Measurements from ENCODE around the gene SARM1.

DNA sequence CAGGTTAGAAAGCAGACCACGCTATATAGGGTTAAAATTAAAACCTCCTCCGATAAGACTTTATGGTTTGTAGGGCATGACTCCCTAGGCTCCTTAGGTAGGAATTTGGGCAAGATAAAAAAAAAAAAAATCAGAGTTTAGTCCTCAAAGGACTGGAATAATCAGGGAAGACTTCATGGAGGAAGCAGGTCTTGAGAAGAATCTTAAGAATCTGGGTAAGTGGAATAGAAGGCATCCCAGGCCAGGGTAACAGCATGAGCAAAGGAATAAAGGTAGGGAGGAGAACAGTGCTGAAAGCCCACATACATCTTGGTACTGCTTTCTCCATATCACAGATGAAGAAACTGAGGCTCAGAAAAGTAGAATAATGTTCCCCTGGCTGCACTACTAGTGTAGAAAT, 19.1 kb downstream of the SARM1 start:
- TF ChIP-seq, protein P1, sequence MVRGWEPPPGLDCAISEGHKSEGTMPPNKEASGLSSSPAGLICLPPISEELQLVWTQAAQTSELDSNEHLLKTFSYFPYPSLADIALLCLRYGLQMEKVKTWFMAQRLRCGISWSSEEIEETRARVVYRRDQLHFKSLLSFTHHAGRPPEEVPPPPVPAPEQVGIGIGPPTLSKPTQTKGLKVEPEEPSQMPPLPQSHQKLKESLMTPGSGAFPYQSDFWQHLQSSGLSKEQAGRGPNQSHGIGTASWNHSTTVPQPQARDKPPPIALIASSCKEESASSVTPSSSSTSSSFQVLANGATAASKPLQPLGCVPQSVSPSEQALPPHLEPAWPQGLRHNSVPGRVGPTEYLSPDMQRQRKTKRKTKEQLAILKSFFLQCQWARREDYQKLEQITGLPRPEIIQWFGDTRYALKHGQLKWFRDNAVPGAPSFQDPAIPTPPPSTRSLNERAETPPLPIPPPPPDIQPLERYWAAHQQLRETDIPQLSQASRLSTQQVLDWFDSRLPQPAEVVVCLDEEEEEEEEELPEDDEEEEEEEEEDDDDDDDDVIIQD (CRISPR knock-in tag; IDR thresholded peaks at IDR 0.05) = no peak
- TF ChIP-seq ZNF3 (CRISPR knock-in tag; IDR thresholded peaks at IDR 0.05) (no peak), JUND (IDR thresholded peaks at IDR 0.05; ENCODE audit: borderline replicate concordance, low read depth, low read length) (no peak), JUND (tag; IDR thresholded peaks at IDR 0.05; ENCODE audit: borderline replicate concordance, low read depth, low read length) (no peak), ZNF24 (IDR thresholded peaks at IDR 0.05) (no peak), OTX1 (CRISPR knock-in tag; IDR thresholded peaks at IDR 0.05) (no peak), FOXJ3 (CRISPR knock-in tag; IDR thresholded peaks at IDR 0.05) (no peak), EZH2 (IDR thresholded peaks at IDR 0.05; ENCODE audit: borderline replicate concordance, low read depth, low read length) (no peak), MAZ (CRISPR knock-in tag; conservative IDR thresholded peaks at IDR 0.05 in 1 of 2, IDR thresholded peaks at IDR 0.05 in 1 of 2) (no peak)
- TF ChIP-seq, protein P2, sequence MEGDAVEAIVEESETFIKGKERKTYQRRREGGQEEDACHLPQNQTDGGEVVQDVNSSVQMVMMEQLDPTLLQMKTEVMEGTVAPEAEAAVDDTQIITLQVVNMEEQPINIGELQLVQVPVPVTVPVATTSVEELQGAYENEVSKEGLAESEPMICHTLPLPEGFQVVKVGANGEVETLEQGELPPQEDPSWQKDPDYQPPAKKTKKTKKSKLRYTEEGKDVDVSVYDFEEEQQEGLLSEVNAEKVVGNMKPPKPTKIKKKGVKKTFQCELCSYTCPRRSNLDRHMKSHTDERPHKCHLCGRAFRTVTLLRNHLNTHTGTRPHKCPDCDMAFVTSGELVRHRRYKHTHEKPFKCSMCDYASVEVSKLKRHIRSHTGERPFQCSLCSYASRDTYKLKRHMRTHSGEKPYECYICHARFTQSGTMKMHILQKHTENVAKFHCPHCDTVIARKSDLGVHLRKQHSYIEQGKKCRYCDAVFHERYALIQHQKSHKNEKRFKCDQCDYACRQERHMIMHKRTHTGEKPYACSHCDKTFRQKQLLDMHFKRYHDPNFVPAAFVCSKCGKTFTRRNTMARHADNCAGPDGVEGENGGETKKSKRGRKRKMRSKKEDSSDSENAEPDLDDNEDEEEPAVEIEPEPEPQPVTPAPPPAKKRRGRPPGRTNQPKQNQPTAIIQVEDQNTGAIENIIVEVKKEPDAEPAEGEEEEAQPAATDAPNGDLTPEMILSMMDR (IDR thresholded peaks at IDR 0.05 in 2 of 3, conservative IDR thresholded peaks at IDR 0.05 in 1 of 3; ENCODE audit: insufficient read depth in 2 of 3, low read depth in 1 of 3, low read length in 3 of 3) = no peak

Data from K562 (cell line).